GM04503 (cell line): ENCODE data around the gene CFP.
"Not testable (repeated sequence)": the region's sequence is repeated elsewhere in the genome, so short reads cannot be mapped to it uniquely, and the experiment has no call there.

Experiments
- DNase-seq: peaks from one replicate; pipeline ENCODE4 v3.0.0-alpha.2; 2012; ENCODE audit warnings: low read depth

The CFP gene

GRCh38 chrX:47629419-47630200, at the start of gene CFP:
Gene CFP, minus strand, starts transcription at chrX:47629930. Its CDS starts 86 bp downstream, at chrX:47629844.
- DNase-seq: no peak

GRCh38 chrX:47675959-47676859, 46.5 kb upstream of the CFP start:
- not testable (repeated sequence) for DNase-seq

DNA sequence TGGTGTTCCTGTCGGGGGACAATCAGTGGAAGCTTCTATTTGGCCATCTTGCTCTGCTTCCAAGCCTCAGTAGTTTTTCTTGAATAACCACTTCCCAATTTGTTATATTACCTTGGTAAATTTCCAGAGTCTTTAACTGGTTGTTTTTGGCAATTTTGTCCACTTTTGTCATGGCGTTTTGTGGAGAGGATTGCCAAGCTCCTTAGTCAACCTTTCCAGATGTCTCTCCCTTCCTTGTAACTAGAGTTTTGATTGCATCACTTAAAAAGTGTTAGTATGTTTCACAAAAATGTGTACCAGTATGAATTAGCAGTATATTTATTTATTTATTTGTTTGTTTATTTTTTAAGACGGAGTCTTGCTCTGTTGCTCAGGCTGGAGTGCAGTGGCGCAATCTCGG, 45.0 kb upstream of the CFP start:
- no peak for DNase-seq

- DNase-seq: not testable (repeated sequence)
Observed at GRCh38 chrX:47665797-47666196, 36.1 kb upstream of the CFP start.

DNA sequence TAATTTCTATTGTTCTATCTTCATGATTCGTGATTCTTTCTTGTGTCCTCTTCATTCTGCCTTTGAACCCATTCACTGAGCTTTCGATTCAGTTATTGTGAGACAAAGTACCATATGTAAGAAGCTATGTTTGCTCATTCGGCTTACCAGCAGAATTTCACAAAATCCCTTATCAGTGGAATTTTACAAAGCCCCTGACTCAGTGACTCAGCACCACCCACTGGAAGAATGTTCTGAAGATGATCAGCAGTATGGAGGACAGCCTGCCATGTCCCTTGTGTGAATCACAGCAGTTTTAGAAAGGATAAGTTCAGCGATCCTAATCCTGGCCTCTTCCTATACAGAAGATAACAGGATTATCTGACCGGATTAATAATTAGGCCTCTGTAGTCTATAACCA, 35.0 kb upstream of the CFP start:
- no peak for DNase-seq

DNA sequence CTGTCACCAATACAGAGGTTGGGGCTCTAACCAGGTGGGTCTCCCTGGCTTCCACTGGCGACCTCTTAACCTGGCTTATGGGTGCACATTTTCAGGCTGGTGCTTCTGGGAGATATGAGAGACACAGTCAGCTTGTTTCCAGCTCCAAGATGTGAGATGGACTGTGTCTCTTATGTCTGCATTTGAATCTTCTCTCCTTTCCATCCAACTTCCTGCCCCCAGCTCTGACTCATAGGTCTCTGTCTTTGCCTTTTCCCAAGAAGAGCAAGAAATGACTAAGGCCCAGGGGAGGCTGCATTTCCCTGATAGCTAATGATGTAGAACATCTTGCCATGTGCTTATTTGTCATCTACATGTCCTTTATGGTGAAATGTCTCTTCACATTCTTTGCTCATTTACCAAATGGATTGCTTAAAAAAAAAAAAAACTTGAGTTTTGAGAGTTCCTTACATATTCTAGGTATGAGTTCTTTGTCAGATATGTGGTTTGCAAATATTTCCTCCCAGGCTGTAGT, 32.5 kb upstream of the CFP start:
- DNase-seq: peak; percentile 95

DNA sequence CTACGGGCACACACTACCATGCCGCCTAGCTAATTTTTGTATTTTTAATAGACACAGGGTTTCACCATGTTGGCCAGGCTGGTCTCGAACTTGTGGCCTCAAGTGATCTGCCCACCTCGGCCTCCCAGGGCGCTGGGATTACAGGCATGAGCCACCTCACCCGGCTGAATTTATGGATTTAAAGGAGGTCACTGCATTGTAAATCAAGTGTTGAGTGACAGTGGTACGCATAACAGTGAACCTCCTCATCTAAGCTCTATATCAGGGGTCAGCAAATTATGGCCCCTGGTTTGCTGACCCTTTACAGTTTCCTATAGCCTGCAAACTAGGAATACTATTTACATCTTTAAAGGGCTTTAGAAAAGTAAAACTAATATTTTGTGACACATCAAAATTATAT, 31.8 kb upstream of the CFP start:
- DNase-seq: no peak

GRCh38 chrX:47659421-47659726, 29.6 kb upstream of the CFP start:
- DNase-seq: no peak

GRCh38 chrX:47658684-47659420, 29.1 kb upstream of the CFP start, which contains the start of gene UXT:
Gene UXT, minus strand, starts transcription at chrX:47659180. Its CDS starts 253 bp downstream, at chrX:47658927.
- DNase-seq: peak; percentile 62

GRCh38 chrX:47658301-47658683, 28.6 kb upstream of the CFP start:
- no peak for DNase-seq

GRCh38 chrX:47651043-47651905, 21.5 kb upstream of the CFP start:
- no peak for DNase-seq

- peak; percentile 90 for DNase-seq
Observed at GRCh38 chrX:47650164-47651042, 20.7 kb upstream of the CFP start, which contains the start of gene ELK1. Gene ELK1, minus strand, starts transcription at chrX:47650563. Its CDS starts 9,122 bp downstream, at chrX:47641441.

DNA sequence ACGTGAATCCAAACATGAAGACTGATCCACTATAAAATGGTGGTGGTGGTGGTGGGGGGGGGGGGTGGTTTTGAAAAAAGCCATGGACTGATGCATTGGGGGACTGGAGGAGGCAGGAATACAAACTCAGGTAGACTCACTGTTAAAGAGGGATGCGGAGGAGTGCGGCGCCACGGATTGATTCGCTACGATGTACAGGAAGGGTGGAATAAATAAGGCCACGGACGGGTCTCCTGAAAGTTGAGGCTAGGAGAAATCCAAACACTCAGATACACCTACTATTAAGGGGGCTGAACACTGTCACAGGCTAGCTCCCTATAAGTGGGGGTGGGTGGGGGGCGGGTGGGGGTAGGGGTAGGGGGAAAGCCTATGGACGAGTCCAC, 20.0 kb upstream of the CFP start:
- no peak for DNase-seq

DNA sequence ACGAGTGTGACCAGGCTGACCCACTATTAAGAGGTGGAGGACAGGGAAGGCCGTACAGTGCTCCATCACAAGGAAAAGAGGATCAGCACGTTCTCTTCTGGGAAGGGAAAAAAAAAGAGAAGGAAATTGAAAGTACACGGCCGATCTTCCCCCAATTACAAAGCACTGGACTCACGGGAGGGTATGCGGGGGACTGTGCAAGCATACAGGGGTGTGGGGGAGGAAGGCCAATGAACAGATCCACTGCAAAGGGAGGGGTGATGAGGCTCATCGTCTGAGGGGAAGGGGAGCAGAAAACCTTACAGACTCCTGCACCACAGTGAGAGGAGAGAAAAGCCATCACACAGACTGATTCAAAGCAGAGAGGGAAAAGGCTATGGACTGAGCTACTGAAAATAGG, 19.5 kb upstream of the CFP start:
- no peak for DNase-seq

DNA sequence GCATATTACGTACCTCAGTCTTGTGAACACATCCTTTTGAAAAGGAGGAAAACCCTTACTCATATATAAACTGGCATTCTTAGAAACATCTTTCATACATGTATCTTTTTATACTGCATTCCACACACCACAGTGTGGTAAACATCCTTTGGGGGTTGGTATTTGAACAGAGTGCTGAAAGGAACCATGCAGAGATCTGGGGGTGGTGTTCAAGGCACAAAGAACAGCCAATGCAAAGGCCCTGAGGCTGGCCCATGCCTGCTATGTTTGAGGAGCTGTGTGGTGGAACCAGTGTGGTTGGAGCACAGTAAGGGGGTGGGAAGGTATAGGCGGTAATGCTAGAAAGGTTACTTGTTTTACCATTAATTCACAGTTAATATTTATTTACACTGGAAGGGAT, 18.6 kb upstream of the CFP start:
- no peak for DNase-seq

DNA sequence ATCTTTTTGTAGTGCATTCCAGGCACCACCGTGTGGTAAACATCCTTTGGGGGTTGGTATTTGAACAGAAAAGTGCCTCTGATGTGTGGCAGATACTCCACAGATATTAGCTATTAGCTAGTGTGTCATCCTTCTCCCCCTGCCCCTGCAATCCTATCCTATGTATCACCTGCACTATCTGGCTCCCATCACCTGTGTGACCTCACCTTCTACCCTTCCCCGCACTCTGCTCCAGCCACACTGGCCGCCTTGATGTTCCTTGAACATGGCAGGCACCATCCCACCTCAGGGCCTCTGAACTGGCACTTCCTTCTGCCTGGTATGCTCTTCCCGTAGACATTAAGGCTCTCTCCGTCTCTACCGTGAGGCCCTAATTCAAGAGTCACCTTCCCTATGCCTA, 16.9 kb upstream of the CFP start:
- no peak for DNase-seq

DNA sequence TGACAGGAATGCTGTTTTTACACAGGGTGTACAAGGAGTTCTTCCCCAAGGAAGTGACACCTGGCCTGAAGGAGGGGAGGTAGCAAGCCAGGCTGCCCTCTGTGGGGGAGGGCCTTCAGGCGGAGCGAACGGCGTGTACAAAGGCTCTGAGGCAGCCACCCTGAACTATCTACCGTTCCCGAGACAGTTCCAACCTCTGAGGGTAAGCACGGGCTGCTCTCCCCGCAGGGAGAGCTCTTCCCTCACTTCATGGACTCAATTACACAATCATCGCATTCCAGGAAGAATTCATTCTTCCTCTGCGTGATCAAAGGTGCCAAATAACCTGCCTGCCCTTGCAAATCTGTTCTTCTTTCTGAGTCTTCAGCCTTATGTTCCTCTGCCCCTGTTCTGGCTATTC, 15.8 kb upstream of the CFP start:
- DNase-seq: no peak

DNA sequence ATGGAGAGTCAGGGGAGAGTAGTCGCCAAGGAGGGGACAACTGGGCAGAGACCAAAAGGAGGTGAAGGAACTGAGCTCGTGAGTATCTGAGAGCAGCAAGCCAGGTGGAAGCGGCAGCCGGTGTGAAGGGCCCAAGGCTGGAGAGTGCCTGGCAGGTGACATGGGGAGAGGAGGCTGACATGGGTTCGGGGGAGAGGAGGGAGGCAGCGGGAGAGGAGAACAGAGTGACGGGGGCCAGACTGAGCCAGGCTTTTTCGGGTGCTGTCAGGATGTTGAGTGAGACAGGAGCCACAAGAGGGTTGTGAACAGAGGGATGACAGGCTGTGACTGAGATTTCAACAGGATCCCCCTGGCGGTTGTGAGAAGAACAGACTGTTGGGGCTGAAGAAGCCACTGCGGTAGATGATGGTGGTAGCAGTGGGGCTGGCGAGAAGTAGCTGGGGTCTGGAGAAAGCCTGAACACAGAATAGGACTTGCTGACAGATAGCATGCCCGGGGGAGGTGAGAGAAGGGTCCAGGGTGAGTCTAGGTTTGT, 14.9 kb upstream of the CFP start:
- no peak for DNase-seq

- DNase-seq: no peak
Observed at GRCh38 chrX:47643926-47644325, 14.2 kb upstream of the CFP start.

DNA sequence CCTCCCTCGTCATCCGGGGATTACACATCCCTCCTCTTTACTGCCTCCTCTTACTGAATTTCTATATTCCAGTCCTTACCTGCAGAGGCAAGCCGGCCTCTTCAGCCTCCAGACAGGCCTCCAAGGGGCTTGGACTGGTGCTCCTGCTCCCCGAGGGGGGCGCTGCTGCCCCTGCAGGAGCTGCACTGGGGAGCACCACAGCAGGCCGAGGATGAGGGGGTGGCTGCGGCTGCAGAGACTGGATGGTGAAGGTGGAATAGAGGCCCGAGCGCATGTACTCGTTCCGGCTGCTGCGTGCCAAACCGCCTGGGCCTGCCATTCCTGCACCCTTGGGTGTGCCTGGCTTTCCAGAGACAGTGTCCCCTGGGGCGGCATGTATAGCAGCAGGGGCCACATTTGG, 9.1 kb upstream of the CFP start:
- no peak for DNase-seq
